ENCODE results near the gene PLD4. TPM values are rescaled to one million over a fixed set of nuclear protein-coding genes. Genes with fewer than 3 reads are reported as not detected.

Gene PLD4
- total RNA-seq, 2 experiments from 2014 or later = not detected

GRCh38 chr14:104957146-104958113 lies 32.8 kb downstream of the PLD4 start:
- no peaks in the 10 kb centered on the region for H3K4me1 Mint-ChIP-seq
- H3K27ac Mint-ChIP-seq = no peak overlapping the region

GRCh38 chr14:104964546-104964945 lies 39.9 kb downstream of the PLD4 start:
- H3K36me3 Mint-ChIP-seq = no peaks in the 10 kb centered on the region
- no peaks in the 10 kb centered on the region for H3K9me3 Mint-ChIP-seq
- no peak overlapping the region for H3K27ac Mint-ChIP-seq
- no peaks in the 10 kb centered on the region for H3K4me1 Mint-ChIP-seq
- H3K4me3 Mint-ChIP-seq = no peak overlapping the region
- DNase-seq = no peak
- H3K27me3 Mint-ChIP-seq = peaks cover 20% of the 10 kb centered on the region

More at GRCh38 chr14:104957146-104958113, 32.8 kb downstream of the PLD4 start:
- Mint-ChIP-seq H3K27me3 (peaks cover 4% of the 10 kb centered on the region), H3K4me3 (no peak overlapping the region), H3K36me3 (no peaks in the 10 kb centered on the region), H3K9me3 (no peaks in the 10 kb centered on the region)
- DNase-seq = no peak

- Mint-ChIP-seq H3K27me3 (peaks cover 20% of the 10 kb centered on the region), H3K4me3 (no peak overlapping the region), H3K9me3 (no peaks in the 10 kb centered on the region), H3K4me1 (no peaks in the 10 kb centered on the region), H3K36me3 (no peaks in the 10 kb centered on the region), H3K27ac (no peak overlapping the region)
- no peak for DNase-seq
Observed at GRCh38 chr14:104965561-104966231, 41.0 kb downstream of the PLD4 start.

- H3K27ac Mint-ChIP-seq = no peak overlapping the region
- peaks cover 20% of the 10 kb centered on the region for H3K27me3 Mint-ChIP-seq
- H3K4me1 Mint-ChIP-seq = no peaks in the 10 kb centered on the region
- no peak overlapping the region for H3K4me3 Mint-ChIP-seq
- no peak for DNase-seq
- no peaks in the 10 kb centered on the region for H3K9me3 Mint-ChIP-seq
- no peaks in the 10 kb centered on the region for H3K36me3 Mint-ChIP-seq
Observed at GRCh38 chr14:104966261-104966865, 41.7 kb downstream of the PLD4 start.

GRCh38 chr14:104966981-104967385 lies 42.3 kb downstream of the PLD4 start:
- H3K4me1 Mint-ChIP-seq = no peaks in the 10 kb centered on the region
- H3K27me3 Mint-ChIP-seq = peaks cover 20% of the 10 kb centered on the region
- no peak overlapping the region for H3K4me3 Mint-ChIP-seq
- H3K36me3 Mint-ChIP-seq = no peaks in the 10 kb centered on the region
- no peak for DNase-seq
- no peak overlapping the region for H3K27ac Mint-ChIP-seq
- no peaks in the 10 kb centered on the region for H3K9me3 Mint-ChIP-seq

GRCh38 chr14:104967386-104968152 lies 42.9 kb downstream of the PLD4 start:
- DNase-seq = no peak
- no peaks in the 10 kb centered on the region for H3K9me3 Mint-ChIP-seq
- no peak overlapping the region for H3K27ac Mint-ChIP-seq
- H3K27me3 Mint-ChIP-seq = peaks cover 20% of the 10 kb centered on the region
- H3K36me3 Mint-ChIP-seq = no peaks in the 10 kb centered on the region
- H3K4me3 Mint-ChIP-seq = no peak overlapping the region
- no peaks in the 10 kb centered on the region for H3K4me1 Mint-ChIP-seq

- Mint-ChIP-seq H3K36me3 (no peaks in the 10 kb centered on the region), H3K27ac (no peak overlapping the region), H3K27me3 (peaks cover 20% of the 10 kb centered on the region), H3K9me3 (no peaks in the 10 kb centered on the region), H3K4me1 (no peaks in the 10 kb centered on the region), H3K4me3 (no peak overlapping the region)
- DNase-seq = no peak
Observed at GRCh38 chr14:104968153-104968527, 43.5 kb downstream of the PLD4 start.

- H3K27me3 Mint-ChIP-seq = peaks cover 20% of the 10 kb centered on the region
- H3K9me3 Mint-ChIP-seq = no peaks in the 10 kb centered on the region
- no peaks in the 10 kb centered on the region for H3K4me1 Mint-ChIP-seq
- DNase-seq = no peak
- H3K4me3 Mint-ChIP-seq = no peak overlapping the region
- no peaks in the 10 kb centered on the region for H3K36me3 Mint-ChIP-seq
- no peak overlapping the region for H3K27ac Mint-ChIP-seq
Observed at GRCh38 chr14:104968541-104969401, 44.1 kb downstream of the PLD4 start.

GRCh38 chr14:104969741-104970230 lies 45.1 kb downstream of the PLD4 start:
- Mint-ChIP-seq H3K27ac (no peak overlapping the region), H3K36me3 (no peaks in the 10 kb centered on the region), H3K9me3 (no peaks in the 10 kb centered on the region), H3K4me3 (no peak overlapping the region), H3K27me3 (peaks cover 20% of the 10 kb centered on the region), H3K4me1 (no peaks in the 10 kb centered on the region)
- DNase-seq = no peak

- Mint-ChIP-seq H3K9me3 (no peaks in the 10 kb centered on the region), H3K4me1 (no peaks in the 10 kb centered on the region), H3K36me3 (no peaks in the 10 kb centered on the region), H3K4me3 (no peak overlapping the region), H3K27ac (no peak overlapping the region), H3K27me3 (peaks cover 20% of the 10 kb centered on the region)
- no peak for DNase-seq
Observed at GRCh38 chr14:104970231-104971068, 45.8 kb downstream of the PLD4 start.

- DNase-seq = no peak
- H3K36me3 Mint-ChIP-seq = no peaks in the 10 kb centered on the region
- H3K4me1 Mint-ChIP-seq = peaks cover 6% of the 10 kb centered on the region
- H3K27me3 Mint-ChIP-seq = peaks cover 27% of the 10 kb centered on the region
- no peak overlapping the region for H3K27ac Mint-ChIP-seq
- no peak overlapping the region for H3K4me3 Mint-ChIP-seq
- no peaks in the 10 kb centered on the region for H3K9me3 Mint-ChIP-seq
Observed at GRCh38 chr14:104971447-104972240, 47.0 kb downstream of the PLD4 start.

GRCh38 chr14:104972301-104973134 lies 47.8 kb downstream of the PLD4 start:
- no peak overlapping the region for H3K4me3 Mint-ChIP-seq
- DNase-seq = no peak
- H3K9me3 Mint-ChIP-seq = no peaks in the 10 kb centered on the region

More at GRCh38 chr14:104972301-104973134, 47.8 kb downstream of the PLD4 start:
- Mint-ChIP-seq H3K36me3 (no peaks in the 10 kb centered on the region), H3K4me1 (peaks cover 6% of the 10 kb centered on the region), H3K27me3 (peaks cover 34% of the 10 kb centered on the region), H3K27ac (no peak overlapping the region)
